HCT116 (cell line): ENCODE data around the gene MRE11. TPM values are rescaled to one million over a fixed set of nuclear protein-coding genes. Genes with fewer than 3 reads are reported as not detected.

Source experiments
- ATAC-seq: fragments of 200-7000 bp; cut with Tn5 transposase; 2 replicates; pipeline ENCODE4 v1.9.1; 2020; ENCODE audit warnings: mild to moderate bottlenecking, moderate library complexity
- BruUV-seq: library from RNA; stranded (reverse); fragments of 400-500 nt; replicated peaks from 2 replicates; lab custom pipeline; 2021; lab: Mats Ljungman, UMichigan
- CTCF ChIA-PET: fragments of 300-600 bp; sonication (Branson Sonifier 250); formaldehyde crosslinking; loops from one replicate; lab custom pipeline; 2021; ENCODE audit warnings: antibody characterized with exemption; lab: Charles Lee
- POLR2A ChIA-PET: fragments of 300-600, 350-600 bp; sonication (Branson Sonifier 250); formaldehyde crosslinking; loops from one replicate; lab custom pipeline; 2021; ENCODE audit warnings: antibody characterized with exemption; lab: Charles Lee
- RAD21 ChIA-PET, 2 experiments: fragments of 300-600 bp; sonication (Branson Sonifier 250); formaldehyde crosslinking; loops; one replicate each; lab custom pipeline; 2023; ENCODE audit warnings: low total read pairs in 2 of 2; ENCODE audit not compliant: uncharacterized antibody in 2 of 2, unreplicated experiment in 2 of 2, low non-redundant PET in 1 of 2; lab: Charles Lee
- DNase-seq: peaks from one replicate; pipeline ENCODE4 v3.0.0-alpha.2; 2010; ENCODE audit warnings: low read depth, low spot score
- H2AFZ ChIP-seq: fragments of 200-600 bp; shearing (Covaris generic), sonication (generic); 2 replicates; pipeline ENCODE4 v1.6.1; 2017; ENCODE audit warnings: low read depth, mixed run types, mixed read lengths, antibody characterized with exemption, low read length; ENCODE audit not compliant: poor library complexity, severe bottlenecking
- H3K27ac ChIP-seq: 2 replicates; pipeline ENCODE4 v1.5.1; 2012; ENCODE audit warnings: low read depth, low read length
- H3K27me3 ChIP-seq: fragments of 200-600 bp; sonication (generic); 2 replicates; pipeline ENCODE4 v1.6.1; 2016; ENCODE audit warnings: mixed run types, low read length, mixed read lengths; ENCODE audit not compliant: insufficient read depth
- H3K36me3 ChIP-seq, 2 experiments: fragments of 200-500 bp in 1 of 2; fragments of 200-600 bp in 1 of 2; sonication (Bioruptor generic) in 1 of 2; sonication (generic) in 1 of 2; 2 replicates each; pipeline versions ENCODE4 v1.5.1 to v1.6.1; 2014 to 2016; ENCODE audit warnings: low read length in 2 of 2, inconsistent platforms in 1 of 2, mixed read lengths in 1 of 2, mixed run types in 1 of 2; ENCODE audit not compliant: insufficient read depth in 2 of 2, control insufficient read depth in 1 of 2
- H3K4me1 ChIP-seq, 2 experiments: fragments of 200-600 bp in 1 of 2; sonication (generic) in 1 of 2; 2 replicates each; pipeline versions ENCODE4 v1.5.1 to v1.6.1; 2012 to 2017; ENCODE audit warnings: low read length in 2 of 2, inconsistent platforms in 1 of 2, mild to moderate bottlenecking in 1 of 2, mixed read lengths in 1 of 2, mixed run types in 1 of 2, moderate library complexity in 1 of 2; ENCODE audit not compliant: insufficient read depth in 2 of 2, control insufficient read depth in 1 of 2
- H3K4me2 ChIP-seq: fragments of 200-600 bp; sonication (generic); 2 replicates; pipeline ENCODE4 v1.6.1; 2017; ENCODE audit warnings: mixed run types, low read length, mixed read lengths
- H3K4me3 ChIP-seq, 2 experiments: fragments of 200-600 bp in 1 of 2; sonication (generic) in 1 of 2; replicated peaks in 1 of 2; 2 replicates each; pipeline ENCODE4 v1.5.1; 2011 to 2016; ENCODE audit warnings: low read length in 2 of 2, control low read depth in 1 of 2, low read depth in 1 of 2, mild to moderate bottlenecking in 1 of 2, mixed read lengths in 1 of 2, mixed run types in 1 of 2
- H3K79me2 ChIP-seq: fragments of 200-600 bp; sonication (generic); 2 replicates; pipeline ENCODE4 v1.6.1; 2017; ENCODE audit warnings: mild to moderate bottlenecking, mixed run types, low read length, moderate library complexity, mixed read lengths; ENCODE audit not compliant: insufficient read depth
- H3K9ac ChIP-seq: fragments of 200-600 bp; sonication (generic); 2 replicates; pipeline ENCODE4 v1.6.1; 2016; ENCODE audit warnings: low read length, mixed read lengths
- H3K9me2 ChIP-seq: fragments of 200-600 bp; sonication (generic), shearing (Covaris generic); 2 replicates; pipeline ENCODE4 v1.6.1; 2017; ENCODE audit warnings: mixed run types, mild to moderate bottlenecking, moderate library complexity; ENCODE audit not compliant: insufficient read depth
- H3K9me3 ChIP-seq, 2 experiments: fragments of 200-500 bp in 1 of 2; fragments of 200-600 bp in 1 of 2; sonication (Bioruptor generic) in 1 of 2; sonication (generic) in 1 of 2; 2 replicates each; pipeline ENCODE4 v1.6.1; 2014 to 2017; ENCODE audit warnings: low read length in 2 of 2, mixed read lengths in 2 of 2, inconsistent platforms in 1 of 2, low read depth in 1 of 2, mild to moderate bottlenecking in 1 of 2, mixed run types in 1 of 2, moderate library complexity in 1 of 2; ENCODE audit not compliant: control insufficient read depth in 1 of 2, insufficient read depth in 1 of 2
- H4K20me1 ChIP-seq: fragments of 200-600 bp; sonication (generic), shearing (Covaris generic); 2 replicates; pipeline ENCODE4 v1.6.1; 2017; ENCODE audit warnings: mixed run types, mild to moderate bottlenecking, moderate library complexity; ENCODE audit not compliant: insufficient read depth
- CBX3 ChIP-seq: IDR thresholded peaks from 2 replicates; pipeline ENCODE4 v1.6.1; 2012; ENCODE audit warnings: low read depth
- EGR1 ChIP-seq: IDR thresholded peaks from 2 replicates; pipeline ENCODE4 v1.6.1; 2012; ENCODE audit warnings: low read depth
- ELF1 ChIP-seq: IDR thresholded peaks from 2 replicates; pipeline ENCODE4 v1.6.1; 2012; ENCODE audit warnings: low read depth, borderline replicate concordance
- EZH2phosphoT487 ChIP-seq: fragments of 200-600 bp; IDR thresholded peaks from 2 replicates; pipeline ENCODE4 v1.6.1; 2018; ENCODE audit warnings: antibody characterized with exemption, borderline replicate concordance
- RAD21 ChIP-seq: IDR thresholded peaks from 2 replicates; pipeline ENCODE4 v1.6.1; 2012; ENCODE audit warnings: low read depth, mild to moderate bottlenecking
- REST ChIP-seq: IDR thresholded peaks from 2 replicates; pipeline ENCODE4 v1.6.1; 2012; ENCODE audit warnings: low read depth
- SIN3A ChIP-seq: IDR thresholded peaks from 2 replicates; pipeline ENCODE4 v1.6.1; 2012; ENCODE audit warnings: low read depth
- SRF ChIP-seq: IDR thresholded peaks from 2 replicates; pipeline ENCODE4 v1.6.1; 2012; ENCODE audit warnings: low read depth
- TCF7L2 ChIP-seq: IDR thresholded peaks from 2 replicates; pipeline ENCODE4 v1.7.0; 2011; ENCODE audit warnings: borderline replicate concordance, inconsistent platforms; ENCODE audit not compliant: insufficient read depth, insufficient read length; ENCODE audit errors: extremely low read depth
- YY1 ChIP-seq: IDR thresholded peaks from 2 replicates; pipeline ENCODE4 v1.6.1; 2011; ENCODE audit warnings: low read length, low read depth, moderate library complexity, mild to moderate bottlenecking; ENCODE audit not compliant: insufficient replicate concordance; ENCODE audit errors: extremely low read depth
- ZFX ChIP-seq: fragments of 450-650 bp; IDR thresholded peaks from 2 replicates; pipeline ENCODE4 v1.6.1; 2017
- intact Hi-C: fragments of 100-400 bp; cut with micrococcal nuclease; formaldehyde crosslinking; loops from 2 replicates; pipeline ENCODE4 v1.10.0; 2022
- total RNA-seq: library from RNA; stranded (reverse); gene quantifications from one replicate; pipeline ENCODE4 v1.2.1, GENCODE V29; 2021; ENCODE audit not compliant: unreplicated experiment
- TF ChIP-seq, protein P1 (sequence below): IDR thresholded peaks from 2 replicates; pipeline ENCODE4 v1.6.1; 2012
- TF ChIP-seq, protein P2 (sequence below): IDR thresholded peaks from 2 replicates; pipeline ENCODE4 v1.6.1; 2012

Gene MRE11
- total RNA-seq, 1 experiment from 2014 or later, result 20.6 TPM

DNA sequence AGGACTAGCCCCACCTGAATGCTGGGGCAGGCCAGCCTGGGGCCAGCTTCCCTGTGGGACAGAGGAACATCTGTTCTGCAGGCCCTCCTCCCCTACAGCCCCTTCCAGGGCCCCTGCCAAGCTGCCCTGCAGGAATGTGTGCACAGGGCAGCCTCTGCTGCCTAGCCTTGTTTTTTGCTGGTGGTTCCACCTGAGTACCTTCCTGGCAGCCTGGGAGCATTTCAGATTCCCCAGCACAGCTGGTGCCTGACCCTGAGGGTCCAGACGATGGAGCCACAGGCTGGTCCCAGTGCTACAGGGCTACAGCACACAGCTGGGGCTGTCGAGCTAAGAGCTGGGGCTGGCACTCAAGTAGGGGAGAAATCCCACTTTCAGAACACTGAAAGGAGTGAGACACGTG, 70.1 kb downstream of the MRE11 start:
- BruUV-seq, result no TSS peak
- intact Hi-C loops, result no loop called here
- no peaks in the 10 kb centered on the region for H3K79me2 ChIP-seq
- no peak overlapping the region for H3K9ac ChIP-seq
- 0 out of 4 replicates have a peak, but pooled peaks cover 0 to 2% of the 10 kb centered on the region in 2 experiments for H3K4me1 ChIP-seq
- no peak overlapping the region for H3K27ac ChIP-seq
- H3K9me2 ChIP-seq, result no peaks in the 10 kb centered on the region
- H3K36me3 ChIP-seq, result peaks cover 0 to 7% of the 10 kb centered on the region in 2 experiments; a peak in 1 of 4 replicates
- H3K9me3 ChIP-seq, result no peaks in the 10 kb centered on the region; a peak in 1 of 4 replicates
- TF ChIP-seq YY1, result no peak
- TF ChIP-seq, all 23 proteins: peak for 0
- POLR2A ChIA-PET, result no interaction called here
- no peak overlapping the region for H3K4me3 ChIP-seq
- no peak overlapping the region for H3K4me2 ChIP-seq
- no peak overlapping the region for H2AFZ ChIP-seq
- no peaks in the 10 kb centered on the region for H4K20me1 ChIP-seq
- RAD21 ChIA-PET, result no interaction called here
- DNase-seq, result no peak
- ATAC-seq, result no peak
- CTCF ChIA-PET, result no interaction called here
- H3K27me3 ChIP-seq, result no peaks in the 10 kb centered on the region

DNA sequence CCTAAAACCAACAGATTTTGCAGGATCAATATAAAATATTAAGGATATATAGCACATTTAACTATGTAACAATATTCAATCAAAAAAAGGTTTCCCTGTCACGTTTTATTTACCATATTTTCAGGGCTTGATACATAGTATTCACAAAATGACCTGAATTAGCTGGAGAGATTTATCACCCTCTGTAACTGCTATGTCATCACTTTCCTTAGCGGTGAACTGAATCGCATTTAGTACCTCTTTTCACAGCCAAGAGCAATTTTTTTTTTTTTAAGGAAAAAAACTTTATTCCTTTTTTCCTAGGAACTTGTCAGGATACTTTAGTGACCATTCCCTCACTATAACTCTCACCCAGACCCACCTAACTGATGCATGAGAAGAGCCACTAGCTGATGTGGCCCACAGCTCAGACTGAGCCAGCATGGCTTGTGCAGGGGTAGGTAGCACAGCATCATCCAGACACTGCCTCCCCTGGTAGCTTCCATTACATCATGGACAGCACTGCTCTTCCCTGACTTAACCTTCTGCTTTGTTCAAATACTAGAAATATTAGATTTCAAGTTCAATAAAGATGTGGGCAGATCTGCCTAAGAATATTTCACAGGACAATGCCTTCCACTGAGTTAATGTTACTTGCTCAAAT, 75.4 kb downstream of the MRE11 start:
- CTCF ChIA-PET, result interaction anchor here (1.7 kb wide), 1 partner anchor 234 kb away, joined by 6 read pairs; no protein-coding TSS in a partner anchor
- Histone ChIP-seq H3K27me3 (no peaks in the 10 kb centered on the region), H3K4me3 (no peak overlapping the region), H2AFZ (no peak overlapping the region), H3K27ac (no peak overlapping the region), H3K4me2 (no peak overlapping the region), H3K36me3 (peaks cover 0 to 3% of the 10 kb centered on the region in 2 experiments; a peak in 1 of 4 replicates), H3K4me1 (no peaks in the 10 kb centered on the region), H4K20me1 (no peaks in the 10 kb centered on the region), H3K9me3 (no peaks in the 10 kb centered on the region), H3K9me2 (no peaks in the 10 kb centered on the region), H3K79me2 (no peaks in the 10 kb centered on the region), H3K9ac (no peak overlapping the region)
- no peak for DNase-seq
- POLR2A ChIA-PET, result no interaction called here
- peak; percentile 61 for ATAC-seq
- TF ChIP-seq TCF7L2, result no peak
- TF ChIP-seq EGR1, result no peak
- no peak for TF ChIP-seq RAD21
- TF ChIP-seq, protein P1, sequence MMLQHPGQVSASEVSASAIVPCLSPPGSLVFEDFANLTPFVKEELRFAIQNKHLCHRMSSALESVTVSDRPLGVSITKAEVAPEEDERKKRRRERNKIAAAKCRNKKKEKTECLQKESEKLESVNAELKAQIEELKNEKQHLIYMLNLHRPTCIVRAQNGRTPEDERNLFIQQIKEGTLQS, result no peak
- TF ChIP-seq ZFX, result no peak
- TF ChIP-seq ELF1, result no peak
- TF ChIP-seq SIN3A, result no peak
- TF ChIP-seq, protein P2, sequence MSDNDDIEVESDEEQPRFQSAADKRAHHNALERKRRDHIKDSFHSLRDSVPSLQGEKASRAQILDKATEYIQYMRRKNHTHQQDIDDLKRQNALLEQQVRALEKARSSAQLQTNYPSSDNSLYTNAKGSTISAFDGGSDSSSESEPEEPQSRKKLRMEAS, result no peak
- TF ChIP-seq EZH2phosphoT487, result no peak
- TF ChIP-seq SRF, result no peak
- no peak for TF ChIP-seq REST
- TF ChIP-seq CBX3, result no peak
- no TSS peak for BruUV-seq
- RAD21 ChIA-PET, result no interaction called here
- intact Hi-C loops, result no loop called here
